Activated T-helper 2 cell treated with anti-CD3 and anti-CD28 coated beads, Interferon-gamma antibody, Interleukin-2, Interleukin-4, amounts not matched to agents 10 μg/mL and 5 μg/mL and 100 μg/mL, durations not matched to agents 14 hours and 24 hours and 36 hours (primary cell): ENCODE results near the gene LAMB3. TPM values are rescaled to one million over a fixed set of nuclear protein-coding genes. Genes with fewer than 3 reads are reported as not detected.
A peak's percentile ranks its signal among the peaks of the same experiment; 100 is the strongest.

Source experiments
- DNase-seq: peaks from one replicate; pipeline ENCODE4 v3.0.0; 2021; ENCODE audit warnings: low spot score
- H3K27ac Mint-ChIP-seq: one replicate; pipeline ENCODE4 v1.8.0; 2021; ENCODE audit warnings: mixed read lengths
- H3K27me3 Mint-ChIP-seq: one replicate; pipeline ENCODE4 v1.8.0; 2021; ENCODE audit warnings: low read depth, mixed read lengths
- H3K36me3 Mint-ChIP-seq: one replicate; pipeline ENCODE4 v1.8.0; 2021; ENCODE audit warnings: low read depth, mixed read lengths
- H3K4me1 Mint-ChIP-seq: one replicate; pipeline ENCODE4 v1.8.0; 2021; ENCODE audit warnings: low read depth, mixed read lengths
- H3K4me3 Mint-ChIP-seq: one replicate; pipeline ENCODE4 v1.8.0; 2021; ENCODE audit warnings: low read depth, mild to moderate bottlenecking, moderate library complexity, mixed read lengths
- H3K9me3 Mint-ChIP-seq: one replicate; pipeline ENCODE4 v1.8.0; 2021; ENCODE audit warnings: mixed read lengths
- intact Hi-C: fragments of 100-400 bp; cut with micrococcal nuclease; formaldehyde crosslinking; loops from one replicate; pipeline ENCODE4 v1.15.1; 2023
- total RNA-seq: library from RNA; stranded (reverse); gene quantifications from 2 replicates; pipeline ENCODE4 v1.2.3, GENCODE V29; 2022

Gene LAMB3
- total RNA-seq, 1 donor from 2014 or later = 11.5 TPM

- Mint-ChIP-seq H3K27ac (no peak overlapping the region), H3K4me1 (peaks cover 2% of the 10 kb centered on the region), H3K9me3 (no peaks in the 10 kb centered on the region), H3K4me3 (no peak overlapping the region), H3K27me3 (peaks cover 22% of the 10 kb centered on the region), H3K36me3 (no peaks in the 10 kb centered on the region)
- intact Hi-C loops = no loop called here
- DNase-seq = no peak
These were observed 64.4 kb downstream of the LAMB3 start for GRCh38 chr1:209587789-209588188.

DNA sequence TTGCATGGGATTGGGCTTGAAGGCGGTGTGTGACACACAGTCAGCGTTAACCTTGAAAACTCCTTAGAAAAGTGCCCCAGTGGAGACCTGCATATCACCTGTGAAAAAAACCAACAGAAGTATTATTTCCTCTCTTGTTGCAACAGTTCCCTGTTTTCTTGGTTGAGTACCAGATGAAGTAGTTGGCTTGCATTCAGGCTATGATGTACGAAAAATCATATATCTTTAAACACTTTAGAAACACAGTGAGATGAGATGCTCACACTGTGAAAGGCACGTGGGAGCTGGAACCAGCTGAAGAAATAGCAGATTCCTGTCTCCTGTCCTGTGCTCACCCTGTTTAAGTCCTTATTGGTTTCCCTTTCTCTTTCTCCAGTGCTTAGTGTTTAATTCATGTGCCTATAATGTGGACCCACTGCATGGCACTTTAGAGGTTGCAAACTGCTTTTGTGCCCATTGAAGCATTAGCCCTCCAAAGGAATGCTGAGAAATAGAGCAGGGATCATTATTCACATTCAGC lies 65.9 kb downstream of the LAMB3 start:
- no peak overlapping the region for H3K4me3 Mint-ChIP-seq
- peaks cover 17% of the 10 kb centered on the region for H3K27me3 Mint-ChIP-seq
- H3K36me3 Mint-ChIP-seq = no peaks in the 10 kb centered on the region
- no peak for DNase-seq
- H3K9me3 Mint-ChIP-seq = no peaks in the 10 kb centered on the region
- peaks cover 2% of the 10 kb centered on the region for H3K4me1 Mint-ChIP-seq
- intact Hi-C loops = no loop called here
- H3K27ac Mint-ChIP-seq = no peak overlapping the region

DNA sequence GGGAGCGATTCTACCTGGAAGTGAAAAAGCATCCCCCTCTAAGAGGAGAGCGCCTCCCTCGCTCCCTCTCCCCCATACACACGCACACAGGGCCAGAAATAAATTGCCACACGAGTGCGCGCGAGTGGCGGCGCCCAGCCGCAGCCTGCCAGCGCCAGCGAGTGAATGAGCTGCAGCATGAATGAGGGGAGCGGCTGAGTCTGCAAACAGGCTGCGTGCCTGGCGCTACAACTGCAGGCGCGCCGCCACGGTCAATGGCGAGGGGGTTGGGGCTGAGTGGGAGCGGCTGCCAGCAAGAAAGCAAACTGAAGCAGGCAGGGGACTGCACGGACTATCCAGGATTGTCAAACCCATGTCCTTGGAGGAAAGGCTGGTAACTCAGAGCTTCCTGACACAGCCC lies 66.6 kb downstream of the LAMB3 start:
- H3K4me1 Mint-ChIP-seq = peaks cover 2% of the 10 kb centered on the region
- H3K27me3 Mint-ChIP-seq = peaks cover 17% of the 10 kb centered on the region
- H3K4me3 Mint-ChIP-seq = no peak overlapping the region
- no peaks in the 10 kb centered on the region for H3K36me3 Mint-ChIP-seq
- no peak overlapping the region for H3K27ac Mint-ChIP-seq
- no peak for DNase-seq
- intact Hi-C loops = no loop called here
- no peaks in the 10 kb centered on the region for H3K9me3 Mint-ChIP-seq

DNA sequence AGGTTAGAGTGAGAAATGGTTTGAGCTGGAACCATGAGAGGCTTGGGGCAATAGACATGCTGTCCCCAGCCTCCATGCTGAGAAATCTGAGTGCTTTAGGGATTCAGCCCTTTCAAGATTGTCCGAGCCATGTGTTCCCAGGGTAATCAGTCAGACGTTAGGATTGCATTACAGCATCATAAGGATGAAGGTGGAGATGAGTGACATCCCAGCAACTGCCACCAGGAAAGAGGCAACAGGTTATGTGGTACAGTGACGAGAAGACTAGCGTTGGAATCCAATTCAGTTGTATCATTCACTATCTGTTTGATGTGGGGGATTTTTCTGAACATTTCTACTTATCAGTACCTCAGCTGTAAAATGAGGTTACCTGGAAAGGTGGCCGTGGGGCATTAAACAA lies 67.0 kb downstream of the LAMB3 start:
- DNase-seq = no peak
- H3K4me3 Mint-ChIP-seq = no peak overlapping the region
- H3K9me3 Mint-ChIP-seq = no peaks in the 10 kb centered on the region
- H3K27ac Mint-ChIP-seq = no peak overlapping the region
- H3K36me3 Mint-ChIP-seq = no peaks in the 10 kb centered on the region
- intact Hi-C loops = no loop called here
- peaks cover 2% of the 10 kb centered on the region for H3K4me1 Mint-ChIP-seq
- H3K27me3 Mint-ChIP-seq = peaks cover 17% of the 10 kb centered on the region

DNA sequence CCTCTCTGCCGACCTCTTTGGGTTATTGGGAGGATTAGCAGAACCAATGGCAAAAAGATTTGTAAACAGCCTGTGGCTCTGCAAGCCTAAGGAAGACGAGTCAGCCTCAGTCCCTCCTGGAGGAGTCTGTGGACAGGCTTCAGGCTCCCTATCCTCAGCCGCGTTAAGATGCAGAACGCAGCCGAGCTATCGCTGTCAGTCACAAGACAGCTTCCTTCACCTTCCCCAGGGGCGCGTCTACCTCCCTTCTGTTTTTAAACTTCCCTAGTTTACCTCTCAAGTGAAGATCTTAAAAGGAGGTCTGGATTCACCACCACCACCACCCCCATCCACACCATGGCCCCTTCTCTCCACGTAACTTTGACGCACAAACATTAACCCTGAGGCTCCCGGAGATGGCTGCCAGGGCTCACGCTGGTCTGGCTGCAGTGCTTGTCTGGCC lies 68.0 kb downstream of the LAMB3 start:
- Mint-ChIP-seq H3K27me3 (peaks cover 15% of the 10 kb centered on the region), H3K36me3 (no peaks in the 10 kb centered on the region), H3K27ac (no peak overlapping the region), H3K9me3 (no peaks in the 10 kb centered on the region), H3K4me1 (peaks cover 2% of the 10 kb centered on the region), H3K4me3 (no peak overlapping the region)
- intact Hi-C loops = no loop called here
- no peak for DNase-seq

GRCh38 chr1:209583408-209583807 lies 68.8 kb downstream of the LAMB3 start, which contains the start of gene CAMK1G:
Gene CAMK1G (plus strand): TSS chr1:209583714. CDS start chr1:209594984, 11,270 bp downstream.
- H3K36me3 Mint-ChIP-seq = no peaks in the 10 kb centered on the region
- H3K27me3 Mint-ChIP-seq = peaks cover 15% of the 10 kb centered on the region
- intact Hi-C loops = no loop called here

DNA sequence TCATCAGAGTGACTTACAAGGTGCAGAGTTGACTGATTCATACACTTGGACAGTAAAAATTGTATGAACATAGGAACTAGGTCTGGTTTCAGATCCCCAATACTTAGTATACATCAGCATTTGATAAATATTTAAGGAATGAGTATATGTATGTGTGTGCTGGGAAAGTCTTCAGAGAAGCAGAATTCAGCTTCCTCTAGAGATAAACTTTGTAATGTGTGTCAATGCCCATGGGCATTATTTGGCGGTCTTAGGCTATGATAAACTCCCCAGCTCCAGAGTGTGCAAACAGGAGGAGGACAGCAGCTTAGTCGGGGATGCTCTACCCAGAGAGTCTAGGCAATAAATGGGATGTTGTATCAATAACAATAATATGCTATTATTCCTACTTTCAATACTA lies 71.6 kb downstream of the LAMB3 start:
- no peaks in the 10 kb centered on the region for H3K9me3 Mint-ChIP-seq
- intact Hi-C loops = no loop called here

More at GRCh38 chr1:209583408-209583807, 68.8 kb downstream of the LAMB3 start, which contains the start of gene CAMK1G:
- Mint-ChIP-seq H3K4me1 (peaks cover 2% of the 10 kb centered on the region), H3K9me3 (no peaks in the 10 kb centered on the region), H3K4me3 (no peak within 1 kb of the TSS), H3K27ac (no peak within 1 kb of the TSS)
- DNase-seq = no peak

DNA sequence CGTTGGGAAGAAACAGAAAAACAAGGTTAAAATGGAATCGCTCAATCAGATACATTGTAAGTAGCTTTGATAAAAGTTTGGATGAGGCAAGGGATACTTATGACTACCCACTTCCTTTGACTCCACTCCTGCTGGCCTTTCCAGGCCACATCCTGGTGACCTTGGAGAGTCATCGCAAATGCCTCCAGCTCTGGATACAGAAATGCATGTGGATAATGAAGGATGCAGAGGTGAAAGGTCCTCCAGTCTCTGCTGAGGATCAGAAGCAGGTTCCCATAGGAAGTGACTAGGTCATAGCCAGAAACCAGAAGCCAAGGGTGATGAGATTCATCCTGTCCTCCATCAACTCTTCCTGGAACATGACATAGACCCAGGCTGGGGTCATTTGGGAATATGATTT lies 74.9 kb downstream of the LAMB3 start:
- Mint-ChIP-seq H3K27me3 (peaks cover 20% of the 10 kb centered on the region), H3K4me3 (no peak overlapping the region), H3K4me1 (peaks cover 2% of the 10 kb centered on the region), H3K27ac (no peak overlapping the region), H3K9me3 (no peaks in the 10 kb centered on the region), H3K36me3 (no peaks in the 10 kb centered on the region)
- DNase-seq = no peak
- intact Hi-C loops = loop anchor here (2.0 to 10.0 kb wide), 3 partner anchors 49 to 417 kb away; no protein-coding TSS in a partner anchor

More for the DNA sequence above, 71.6 kb downstream of the LAMB3 start:
- Mint-ChIP-seq H3K36me3 (no peaks in the 10 kb centered on the region), H3K4me3 (no peak overlapping the region), H3K27ac (no peak overlapping the region), H3K27me3 (peaks cover 9% of the 10 kb centered on the region), H3K4me1 (peaks cover 2% of the 10 kb centered on the region)
- no peak for DNase-seq

GRCh38 chr1:209576392-209577197 lies 75.6 kb downstream of the LAMB3 start:
- DNase-seq = peak; percentile 43
- Mint-ChIP-seq H3K4me3 (no peak overlapping the region), H3K27ac (no peak overlapping the region), H3K36me3 (no peaks in the 10 kb centered on the region), H3K9me3 (no peaks in the 10 kb centered on the region), H3K27me3 (peaks cover 25% of the 10 kb centered on the region), H3K4me1 (peaks cover 2% of the 10 kb centered on the region)
- intact Hi-C loops = loop anchor here (2.0 to 10.0 kb wide), 3 partner anchors 50 to 418 kb away; no protein-coding TSS in a partner anchor

DNA sequence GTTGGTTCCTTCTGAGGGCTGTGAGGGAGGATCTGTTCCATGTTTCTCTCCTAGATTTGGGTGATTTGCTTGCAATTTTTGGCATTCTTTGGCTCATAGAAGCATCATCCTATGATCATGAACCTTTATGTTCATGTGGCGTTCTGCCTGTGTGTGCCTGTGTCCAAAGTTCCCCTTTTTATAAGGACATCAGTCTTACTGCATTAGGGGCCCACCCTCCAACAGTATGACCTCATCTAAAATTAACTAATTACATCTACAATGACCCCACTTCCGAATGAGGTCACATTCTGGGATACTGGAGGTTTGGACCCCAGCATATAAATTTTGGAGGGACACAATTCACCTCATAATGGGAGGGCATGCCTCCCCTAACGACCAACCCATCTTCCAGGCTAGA lies 81.5 kb downstream of the LAMB3 start:
- H3K36me3 Mint-ChIP-seq = no peaks in the 10 kb centered on the region
- intact Hi-C loops = loop anchor here (10.0 kb wide), 1 partner anchor 424 kb away; no protein-coding TSS in a partner anchor
- no peaks in the 10 kb centered on the region for H3K9me3 Mint-ChIP-seq
- H3K27me3 Mint-ChIP-seq = peaks cover 29% of the 10 kb centered on the region
- H3K4me3 Mint-ChIP-seq = no peak overlapping the region
- DNase-seq = no peak
- no peak overlapping the region for H3K27ac Mint-ChIP-seq
- H3K4me1 Mint-ChIP-seq = peaks cover 19% of the 10 kb centered on the region

DNA sequence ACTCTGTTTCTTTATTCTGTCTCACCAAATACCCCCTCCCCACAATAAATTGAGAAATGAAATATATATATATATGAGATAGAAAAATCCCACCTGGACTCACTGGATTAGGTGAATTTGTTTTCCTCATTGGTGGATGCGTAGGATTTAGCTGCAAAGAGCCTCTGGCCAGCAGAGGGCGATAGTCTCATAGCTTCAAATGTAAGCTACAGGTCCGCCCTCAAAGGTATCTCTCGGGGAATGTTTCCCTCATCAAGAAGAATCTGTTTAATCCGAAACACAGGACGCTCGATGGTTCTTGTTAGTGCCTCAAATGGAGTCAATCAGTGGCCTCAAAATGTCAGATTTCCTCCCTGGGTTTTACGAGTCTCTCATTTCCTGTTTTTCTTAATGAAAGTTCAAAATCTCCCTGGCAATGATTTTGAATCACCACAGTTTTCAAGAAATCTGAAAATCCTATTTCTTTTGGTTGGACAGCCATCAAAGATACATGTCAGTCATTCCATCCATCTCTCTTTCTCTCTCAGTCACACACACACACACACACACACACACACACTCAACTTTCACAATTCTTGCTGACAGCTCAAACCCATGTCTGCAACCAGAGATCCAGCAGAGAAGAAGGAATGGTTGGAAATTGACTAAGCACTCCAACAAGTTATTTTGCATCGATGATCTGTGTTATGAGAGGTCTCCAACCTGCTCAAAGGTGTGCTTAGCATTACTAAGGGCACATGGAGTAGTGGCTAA lies 82.6 kb downstream of the LAMB3 start:
- H3K27ac Mint-ChIP-seq = no peak overlapping the region
- DNase-seq = peak; percentile 54
- peaks cover 19% of the 10 kb centered on the region for H3K4me1 Mint-ChIP-seq
- intact Hi-C loops = loop anchor here (1.0 to 10.0 kb wide), 4 partner anchors 123 to 917 kb away; no protein-coding TSS in a partner anchor
- H3K9me3 Mint-ChIP-seq = no peaks in the 10 kb centered on the region
- no peaks in the 10 kb centered on the region for H3K36me3 Mint-ChIP-seq
- peaks cover 29% of the 10 kb centered on the region for H3K27me3 Mint-ChIP-seq
- no peak overlapping the region for H3K4me3 Mint-ChIP-seq

- H3K27ac Mint-ChIP-seq = no peak overlapping the region
- peaks cover 28% of the 10 kb centered on the region for H3K27me3 Mint-ChIP-seq
- intact Hi-C loops = loop anchor here (2.0 to 5.0 kb wide), 2 partner anchors 125 to 915 kb away; no protein-coding TSS in a partner anchor
- H3K4me3 Mint-ChIP-seq = no peak overlapping the region
- no peaks in the 10 kb centered on the region for H3K36me3 Mint-ChIP-seq
- no peaks in the 10 kb centered on the region for H3K9me3 Mint-ChIP-seq
- DNase-seq = no peak
- H3K4me1 Mint-ChIP-seq = peaks cover 19% of the 10 kb centered on the region
These were observed 84.5 kb downstream of the LAMB3 start for GRCh38 chr1:209567698-209568175.
